ENCODE measurements around the gene ALOX5AP. TPM values are rescaled to one million over a fixed set of nuclear protein-coding genes. Genes with fewer than 3 reads are reported as not detected.

ALOX5AP gene
- total RNA-seq, 1 donor from 2014 or later: not detected

DNA sequence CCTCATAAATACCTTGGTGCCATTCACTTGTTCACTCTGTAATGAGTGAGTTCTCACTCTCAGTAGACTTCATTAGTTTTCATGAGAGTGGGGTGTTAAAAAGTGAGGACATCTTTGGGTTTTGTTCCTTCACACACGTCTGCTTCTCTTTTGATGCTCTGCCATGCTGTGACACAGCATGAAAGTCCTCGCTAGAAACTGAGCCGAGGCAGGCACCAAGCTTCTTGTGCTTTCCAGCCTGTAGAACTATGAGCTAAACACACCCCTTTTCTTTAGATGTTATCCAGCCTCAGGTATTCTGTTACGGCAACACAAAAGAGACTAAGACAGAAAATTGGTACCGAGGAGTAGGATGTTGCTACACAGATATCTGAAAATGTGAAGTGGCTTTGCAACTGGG is 43.7 kb downstream of the ALOX5AP start:
- TF ChIP-seq, protein P1, sequence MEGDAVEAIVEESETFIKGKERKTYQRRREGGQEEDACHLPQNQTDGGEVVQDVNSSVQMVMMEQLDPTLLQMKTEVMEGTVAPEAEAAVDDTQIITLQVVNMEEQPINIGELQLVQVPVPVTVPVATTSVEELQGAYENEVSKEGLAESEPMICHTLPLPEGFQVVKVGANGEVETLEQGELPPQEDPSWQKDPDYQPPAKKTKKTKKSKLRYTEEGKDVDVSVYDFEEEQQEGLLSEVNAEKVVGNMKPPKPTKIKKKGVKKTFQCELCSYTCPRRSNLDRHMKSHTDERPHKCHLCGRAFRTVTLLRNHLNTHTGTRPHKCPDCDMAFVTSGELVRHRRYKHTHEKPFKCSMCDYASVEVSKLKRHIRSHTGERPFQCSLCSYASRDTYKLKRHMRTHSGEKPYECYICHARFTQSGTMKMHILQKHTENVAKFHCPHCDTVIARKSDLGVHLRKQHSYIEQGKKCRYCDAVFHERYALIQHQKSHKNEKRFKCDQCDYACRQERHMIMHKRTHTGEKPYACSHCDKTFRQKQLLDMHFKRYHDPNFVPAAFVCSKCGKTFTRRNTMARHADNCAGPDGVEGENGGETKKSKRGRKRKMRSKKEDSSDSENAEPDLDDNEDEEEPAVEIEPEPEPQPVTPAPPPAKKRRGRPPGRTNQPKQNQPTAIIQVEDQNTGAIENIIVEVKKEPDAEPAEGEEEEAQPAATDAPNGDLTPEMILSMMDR (IDR thresholded peaks at IDR 0.05; ENCODE audit: insufficient read depth, low read length, severe bottlenecking): no peak
- FAIRE-seq: no peak
- H3K27me3 ChIP-seq (ENCODE audit: control insufficient read depth, insufficient read depth, low read length): no peaks in the 10 kb centered on the region
- no peak overlapping the region for H3K4me3 ChIP-seq (ENCODE audit: low read depth, low read length)
- DNase-seq (ENCODE audit: low read depth): no peak
- H3K36me3 ChIP-seq (ENCODE audit: control insufficient read depth, insufficient read depth, low read length): no peaks in the 10 kb centered on the region

DNA sequence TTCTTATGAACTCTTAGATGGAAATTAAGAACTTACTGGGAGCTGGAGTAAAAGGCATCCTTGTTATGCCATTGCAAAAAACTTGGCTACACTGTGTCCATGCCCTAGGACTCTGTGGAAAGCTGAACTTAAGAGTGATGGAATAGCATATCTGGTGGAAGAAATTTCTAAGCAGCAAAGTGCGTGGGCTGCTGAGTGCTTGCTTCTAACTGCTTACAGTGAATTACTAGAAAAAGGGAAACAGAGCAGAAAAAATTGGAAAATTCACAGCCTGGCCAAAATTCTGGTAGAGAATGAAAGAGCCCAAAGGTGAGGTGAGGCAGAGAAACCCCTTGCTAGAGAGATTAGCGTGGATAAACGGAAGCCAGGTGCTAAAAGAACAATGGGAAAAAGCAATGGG is 44.3 kb downstream of the ALOX5AP start:
- no peaks in the 10 kb centered on the region for H3K36me3 ChIP-seq (ENCODE audit: control insufficient read depth, insufficient read depth, low read length)
- DNase-seq (ENCODE audit: low read depth) (no peak), FAIRE-seq (no peak)
- TF ChIP-seq, protein P1 (IDR thresholded peaks at IDR 0.05; ENCODE audit: insufficient read depth, low read length, severe bottlenecking): no peak
- H3K27me3 ChIP-seq (ENCODE audit: control insufficient read depth, insufficient read depth, low read length): no peaks in the 10 kb centered on the region
- H3K4me3 ChIP-seq (ENCODE audit: low read depth, low read length): no peak overlapping the region

DNA sequence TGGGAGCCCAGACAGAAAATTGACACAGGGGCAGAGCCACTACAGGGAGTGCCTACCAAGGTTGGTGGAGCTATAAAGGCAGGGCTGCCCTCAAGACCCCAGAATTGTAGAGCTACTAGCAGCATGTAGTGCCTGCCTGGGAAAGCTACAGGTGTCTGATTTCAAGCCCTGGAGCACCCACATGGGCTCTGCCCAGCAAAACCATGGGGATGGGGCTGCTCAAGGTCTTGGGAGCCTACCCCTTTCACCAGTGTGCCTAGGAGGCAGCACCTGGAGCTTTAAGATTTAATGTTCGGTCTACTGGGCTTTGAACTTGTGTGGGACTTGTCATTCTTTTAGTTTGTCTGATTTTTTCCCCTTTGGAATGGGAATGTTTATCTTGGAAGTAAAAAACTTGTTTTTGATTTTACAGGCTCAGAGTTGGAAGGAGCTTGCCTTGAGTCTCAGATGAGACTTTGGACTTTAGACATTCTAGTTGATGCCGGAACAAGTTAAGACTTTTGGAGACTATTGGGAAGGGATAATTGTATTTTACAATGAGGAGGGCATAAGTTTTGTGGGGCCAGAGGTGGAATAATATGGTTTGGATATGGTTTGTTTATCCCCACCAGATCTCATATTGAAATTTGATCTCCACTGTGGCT is 45.1 kb downstream of the ALOX5AP start:
- TF ChIP-seq, protein P1 (IDR thresholded peaks at IDR 0.05; ENCODE audit: insufficient read depth, low read length, severe bottlenecking): no peak
- no peaks in the 10 kb centered on the region for H3K36me3 ChIP-seq (ENCODE audit: control insufficient read depth, insufficient read depth, low read length)
- FAIRE-seq: no peak
- no peaks in the 10 kb centered on the region for H3K27me3 ChIP-seq (ENCODE audit: control insufficient read depth, insufficient read depth, low read length)
- H3K4me3 ChIP-seq (ENCODE audit: low read depth, low read length): no peak overlapping the region
- DNase-seq (ENCODE audit: low read depth): no peak

DNA sequence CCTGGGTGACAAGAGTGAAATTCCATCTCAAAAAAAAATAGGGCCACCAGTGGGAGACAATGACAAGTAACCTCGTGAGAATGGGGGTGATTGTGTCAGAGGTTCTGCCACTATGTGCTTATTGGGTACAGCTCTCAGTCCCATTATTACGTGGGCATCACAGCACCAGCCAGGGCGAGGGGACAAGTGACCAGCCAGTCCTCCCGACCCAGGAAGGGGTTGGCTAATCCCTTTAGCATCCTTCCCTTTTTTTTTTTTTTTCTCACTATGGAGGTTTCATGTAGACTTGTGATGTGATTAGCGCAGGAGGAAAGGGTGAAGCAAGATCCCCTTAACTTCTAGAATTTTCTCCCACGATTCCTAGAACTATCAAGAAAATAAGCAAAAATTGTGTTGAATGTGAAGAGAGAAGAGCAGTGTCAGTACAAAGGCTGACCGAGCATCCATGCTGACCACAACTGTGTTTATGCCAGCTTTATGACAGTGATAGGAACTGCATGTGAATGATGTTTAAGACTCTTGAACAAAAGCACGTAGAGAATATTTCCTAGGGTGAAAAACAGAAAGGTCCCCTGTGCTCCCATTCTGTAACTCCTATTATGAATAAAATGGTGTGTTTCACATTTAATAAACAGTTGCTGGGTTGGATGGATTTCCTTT is 50.0 kb downstream of the ALOX5AP start:
- TF ChIP-seq, protein P1 (IDR thresholded peaks at IDR 0.05; ENCODE audit: insufficient read depth, low read length, severe bottlenecking): no peak
- FAIRE-seq (no peak), DNase-seq (ENCODE audit: low read depth) (no peak)
- Histone ChIP-seq H3K36me3 (ENCODE audit: control insufficient read depth, insufficient read depth, low read length) (no peaks in the 10 kb centered on the region), H3K27me3 (ENCODE audit: control insufficient read depth, insufficient read depth, low read length) (no peaks in the 10 kb centered on the region), H3K4me3 (ENCODE audit: low read depth, low read length) (no peak overlapping the region)

DNA sequence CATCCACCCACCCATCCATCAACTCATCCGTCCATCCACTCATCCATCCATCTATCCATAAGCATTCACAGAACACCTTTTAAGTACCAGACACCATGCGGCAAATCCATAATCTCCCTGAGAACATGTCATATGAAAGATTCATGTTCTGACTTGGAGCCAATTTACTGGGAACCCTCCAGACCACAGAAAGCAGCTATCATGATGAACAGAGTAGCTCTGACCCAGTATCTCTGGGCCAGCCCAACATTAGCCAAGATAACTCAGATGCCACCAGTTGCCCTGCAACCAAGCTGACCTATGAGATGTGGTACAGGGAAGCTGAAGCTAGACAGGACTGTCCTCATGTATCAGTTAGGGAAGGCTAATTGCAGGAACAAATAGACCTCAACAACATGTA is 51.3 kb downstream of the ALOX5AP start:
- H3K4me3 ChIP-seq (ENCODE audit: low read depth, low read length): no peak overlapping the region
- FAIRE-seq: no peak
- no peak for DNase-seq (ENCODE audit: low read depth)
- TF ChIP-seq, protein P1 (IDR thresholded peaks at IDR 0.05; ENCODE audit: insufficient read depth, low read length, severe bottlenecking): no peak
- no peaks in the 10 kb centered on the region for H3K27me3 ChIP-seq (ENCODE audit: control insufficient read depth, insufficient read depth, low read length)
- no peaks in the 10 kb centered on the region for H3K36me3 ChIP-seq (ENCODE audit: control insufficient read depth, insufficient read depth, low read length)

Data from bronchial epithelial cell (primary cell).